Osteocyte (in vitro differentiated cells): Measurements from ENCODE around the gene SF3B5. TPM values are rescaled to one million over a fixed set of nuclear protein-coding genes. Genes with fewer than 3 reads are reported as not detected.

Experiments used
- DNase-seq: peaks from one replicate; pipeline ENCODE4 v3.0.0; 2021; ENCODE audit warnings: mixed read lengths; ENCODE audit not compliant: unreplicated experiment; ENCODE audit errors: extremely low spot score
- H3K27ac Mint-ChIP-seq: one replicate; pipeline ENCODE4 v1.8.0; 2021; ENCODE audit warnings: mild to moderate bottlenecking, mixed read lengths; ENCODE audit not compliant: unreplicated experiment
- H3K27me3 Mint-ChIP-seq: one replicate; pipeline ENCODE4 v1.8.0; 2021; ENCODE audit warnings: mixed read lengths; ENCODE audit not compliant: unreplicated experiment
- H3K36me3 Mint-ChIP-seq: one replicate; pipeline ENCODE4 v1.8.0; 2021; ENCODE audit warnings: mixed read lengths; ENCODE audit not compliant: unreplicated experiment
- H3K4me1 Mint-ChIP-seq: one replicate; pipeline ENCODE4 v1.8.0; 2021; ENCODE audit warnings: mixed read lengths; ENCODE audit not compliant: unreplicated experiment
- H3K4me3 Mint-ChIP-seq: one replicate; pipeline ENCODE4 v1.8.0; 2021; ENCODE audit warnings: mild to moderate bottlenecking, moderate library complexity, mixed read lengths; ENCODE audit not compliant: unreplicated experiment
- H3K9me3 Mint-ChIP-seq: one replicate; pipeline ENCODE4 v1.8.0; 2021; ENCODE audit warnings: mixed read lengths; ENCODE audit not compliant: unreplicated experiment
- total RNA-seq: library from RNA; stranded (reverse); gene quantifications from 2 replicates; pipeline ENCODE4 v1.2.1, GENCODE V29; 2021
- TF ChIP-seq, protein P1 (sequence below): fragments of 200-600 bp; sonication (generic); IDR thresholded peaks from 2 replicates; pipeline ENCODE4 v1.5.0; 2021; ENCODE audit warnings: antibody characterized with exemption, mild to moderate bottlenecking, moderate library complexity

Gene SF3B5
- total RNA-seq, 1 donor from 2014 or later: 134 TPM

DNA sequence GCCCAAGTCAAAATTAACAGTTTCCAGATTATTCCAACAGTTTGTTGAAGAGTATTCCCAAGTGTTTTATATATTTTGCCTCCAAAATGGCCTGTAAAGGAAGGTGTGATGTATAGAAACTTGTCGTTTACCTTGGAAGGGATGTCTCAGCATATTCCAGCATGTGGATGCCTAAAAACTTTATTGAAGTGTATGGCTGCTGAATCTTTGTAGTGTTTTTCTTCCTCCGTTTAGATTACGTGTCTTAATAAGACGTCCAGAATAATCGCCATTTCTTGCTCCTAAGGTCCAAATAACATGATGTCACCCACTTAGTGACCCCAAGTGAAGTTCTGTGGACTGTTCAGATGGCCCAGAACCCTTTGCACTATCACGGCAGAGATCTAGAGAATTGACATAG lies 18.0 kb upstream of the SF3B5 start:
- Mint-ChIP-seq H3K36me3 (no peaks in the 10 kb centered on the region), H3K27ac (no peak overlapping the region), H3K9me3 (no peaks in the 10 kb centered on the region), H3K27me3 (no peaks in the 10 kb centered on the region), H3K4me3 (no peak overlapping the region), H3K4me1 (no peaks in the 10 kb centered on the region)
- TF ChIP-seq, protein P1, sequence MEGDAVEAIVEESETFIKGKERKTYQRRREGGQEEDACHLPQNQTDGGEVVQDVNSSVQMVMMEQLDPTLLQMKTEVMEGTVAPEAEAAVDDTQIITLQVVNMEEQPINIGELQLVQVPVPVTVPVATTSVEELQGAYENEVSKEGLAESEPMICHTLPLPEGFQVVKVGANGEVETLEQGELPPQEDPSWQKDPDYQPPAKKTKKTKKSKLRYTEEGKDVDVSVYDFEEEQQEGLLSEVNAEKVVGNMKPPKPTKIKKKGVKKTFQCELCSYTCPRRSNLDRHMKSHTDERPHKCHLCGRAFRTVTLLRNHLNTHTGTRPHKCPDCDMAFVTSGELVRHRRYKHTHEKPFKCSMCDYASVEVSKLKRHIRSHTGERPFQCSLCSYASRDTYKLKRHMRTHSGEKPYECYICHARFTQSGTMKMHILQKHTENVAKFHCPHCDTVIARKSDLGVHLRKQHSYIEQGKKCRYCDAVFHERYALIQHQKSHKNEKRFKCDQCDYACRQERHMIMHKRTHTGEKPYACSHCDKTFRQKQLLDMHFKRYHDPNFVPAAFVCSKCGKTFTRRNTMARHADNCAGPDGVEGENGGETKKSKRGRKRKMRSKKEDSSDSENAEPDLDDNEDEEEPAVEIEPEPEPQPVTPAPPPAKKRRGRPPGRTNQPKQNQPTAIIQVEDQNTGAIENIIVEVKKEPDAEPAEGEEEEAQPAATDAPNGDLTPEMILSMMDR: no peak
- no peak for DNase-seq

DNA sequence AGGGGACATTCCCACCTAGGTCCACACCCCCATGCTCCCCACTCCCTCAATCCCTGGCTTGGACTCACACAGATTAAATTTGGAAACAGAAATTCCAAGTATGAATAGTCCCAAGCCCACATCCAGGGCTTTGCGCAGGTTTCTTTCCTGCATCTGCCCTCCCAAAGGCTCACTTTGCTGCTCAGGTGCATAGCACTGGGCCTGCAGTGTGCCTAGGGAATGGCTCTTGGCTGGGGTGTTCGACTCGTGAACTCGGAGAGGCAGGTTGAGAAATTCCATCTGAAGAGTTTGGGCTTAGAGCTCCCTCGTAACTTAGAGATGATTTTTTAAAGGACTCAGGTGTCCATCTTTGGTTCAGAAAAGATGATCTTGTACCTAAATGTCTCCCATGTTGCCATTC lies 14.8 kb upstream of the SF3B5 start:
- TF ChIP-seq, protein P1: no peak
- DNase-seq: no peak
- H3K27ac Mint-ChIP-seq: no peak overlapping the region
- H3K4me3 Mint-ChIP-seq: no peak overlapping the region
- H3K27me3 Mint-ChIP-seq: no peaks in the 10 kb centered on the region
- H3K4me1 Mint-ChIP-seq: no peaks in the 10 kb centered on the region
- no peaks in the 10 kb centered on the region for H3K9me3 Mint-ChIP-seq
- H3K36me3 Mint-ChIP-seq: no peaks in the 10 kb centered on the region

DNA sequence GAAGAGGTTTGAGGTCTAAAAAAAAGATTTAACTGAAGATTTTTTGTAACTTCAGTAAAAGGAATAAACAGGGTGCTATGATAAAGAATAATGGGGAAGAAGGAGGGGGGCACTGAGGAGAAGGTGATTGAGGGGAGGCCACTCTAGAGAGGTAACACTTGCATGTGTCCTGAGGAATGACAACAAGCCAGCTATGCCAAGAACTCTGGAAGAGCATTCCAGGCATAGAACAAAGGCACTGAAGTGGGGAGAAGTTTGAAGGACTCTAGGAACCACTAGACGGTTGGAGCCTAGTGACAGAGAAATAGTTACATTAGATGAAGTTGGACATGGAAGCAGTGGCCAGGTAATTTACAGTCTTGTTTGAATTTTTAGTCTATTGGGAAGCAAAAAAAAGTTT lies 10.8 kb upstream of the SF3B5 start:
- H3K4me1 Mint-ChIP-seq: peaks cover 2% of the 10 kb centered on the region
- no peak overlapping the region for H3K27ac Mint-ChIP-seq
- no peaks in the 10 kb centered on the region for H3K9me3 Mint-ChIP-seq
- no peak overlapping the region for H3K4me3 Mint-ChIP-seq
- no peaks in the 10 kb centered on the region for H3K36me3 Mint-ChIP-seq
- no peak for DNase-seq
- TF ChIP-seq, protein P1: no peak
- H3K27me3 Mint-ChIP-seq: peaks cover 2% of the 10 kb centered on the region

DNA sequence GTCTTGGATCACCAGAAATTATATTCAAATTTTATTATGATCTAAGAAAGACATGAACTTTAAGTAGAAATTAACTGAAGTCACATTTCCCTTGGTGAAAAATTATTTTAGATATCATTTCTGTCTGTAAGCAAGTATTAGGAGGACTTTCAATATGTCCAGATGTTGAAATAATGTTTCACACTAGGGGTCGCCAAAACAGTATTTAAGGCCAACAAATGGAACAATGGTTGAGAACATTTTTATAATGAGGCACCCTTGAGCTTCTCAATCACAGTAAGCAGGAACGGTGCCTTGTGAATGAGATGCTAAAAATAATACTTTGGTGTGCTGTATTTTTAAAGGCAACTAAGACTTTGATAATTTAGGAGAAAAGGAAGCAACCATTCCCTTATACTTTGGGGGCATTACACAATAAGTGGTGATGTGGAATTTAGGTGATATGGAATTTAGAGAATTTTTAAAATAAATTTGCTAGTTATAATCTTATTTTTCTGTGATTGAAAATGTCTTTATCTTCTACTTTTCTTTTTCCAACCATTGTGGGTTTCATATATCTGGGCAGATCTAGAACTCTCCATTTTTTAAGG lies 9.6 kb upstream of the SF3B5 start:
- TF ChIP-seq, protein P1: peak; percentile 72
- Mint-ChIP-seq H3K4me3 (no peak overlapping the region), H3K9me3 (no peaks in the 10 kb centered on the region), H3K27me3 (peaks cover 13% of the 10 kb centered on the region), H3K4me1 (peaks cover 2% of the 10 kb centered on the region), H3K36me3 (no peaks in the 10 kb centered on the region), H3K27ac (no peak overlapping the region)
- DNase-seq: no peak

DNA sequence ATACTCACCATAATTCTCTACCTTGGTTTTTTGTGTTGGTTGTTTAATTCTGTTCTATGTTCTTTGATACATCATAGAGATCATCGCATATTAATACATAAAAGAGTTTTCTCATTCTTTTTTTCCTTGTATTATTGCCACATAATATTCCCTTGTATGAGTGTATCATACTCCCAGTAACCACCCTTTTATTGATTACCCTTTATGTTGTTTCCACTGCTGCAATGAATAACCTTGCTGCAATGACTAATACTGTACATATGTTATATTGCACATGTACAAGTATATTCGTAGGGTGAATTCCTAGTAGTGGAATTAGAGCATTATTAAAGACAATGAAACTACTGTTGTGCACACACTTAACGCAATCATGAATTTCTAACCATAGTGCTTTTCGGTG lies 9.1 kb upstream of the SF3B5 start:
- no peaks in the 10 kb centered on the region for H3K36me3 Mint-ChIP-seq
- TF ChIP-seq, protein P1: no peak
- H3K27me3 Mint-ChIP-seq: peaks cover 15% of the 10 kb centered on the region
- H3K9me3 Mint-ChIP-seq: no peaks in the 10 kb centered on the region
- no peak overlapping the region for H3K27ac Mint-ChIP-seq
- no peak overlapping the region for H3K4me3 Mint-ChIP-seq
- peaks cover 2% of the 10 kb centered on the region for H3K4me1 Mint-ChIP-seq
- no peak for DNase-seq
